ENCODE measurements around the gene ARL6IP4.

ARL6IP4 gene

DNA sequence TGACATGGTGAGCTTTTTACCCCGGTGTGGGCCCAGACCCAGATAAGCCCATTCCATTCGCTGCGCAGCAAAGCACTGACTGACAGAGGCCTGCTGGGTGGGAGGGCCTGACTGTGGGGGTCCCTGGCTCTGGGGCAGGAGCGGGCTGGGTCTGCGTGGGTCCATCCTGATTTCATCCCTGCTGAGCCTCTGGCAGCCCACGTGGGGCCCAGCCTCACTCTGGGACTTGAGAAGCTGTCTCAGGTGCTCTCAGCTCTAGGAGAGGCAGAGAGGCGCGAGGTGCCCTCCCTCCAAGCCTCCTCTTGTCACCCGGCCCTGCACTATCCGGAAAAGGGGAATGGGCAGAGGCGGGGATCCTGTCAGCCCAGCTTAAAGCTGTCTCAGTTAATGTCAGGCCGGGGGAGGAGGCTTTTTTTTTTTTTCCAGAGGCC lies 15.1 kb upstream of the ARL6IP4 start:
- no peak for DNase-seq (ENCODE audit: low read depth)
- TF ChIP-seq, protein P1, sequence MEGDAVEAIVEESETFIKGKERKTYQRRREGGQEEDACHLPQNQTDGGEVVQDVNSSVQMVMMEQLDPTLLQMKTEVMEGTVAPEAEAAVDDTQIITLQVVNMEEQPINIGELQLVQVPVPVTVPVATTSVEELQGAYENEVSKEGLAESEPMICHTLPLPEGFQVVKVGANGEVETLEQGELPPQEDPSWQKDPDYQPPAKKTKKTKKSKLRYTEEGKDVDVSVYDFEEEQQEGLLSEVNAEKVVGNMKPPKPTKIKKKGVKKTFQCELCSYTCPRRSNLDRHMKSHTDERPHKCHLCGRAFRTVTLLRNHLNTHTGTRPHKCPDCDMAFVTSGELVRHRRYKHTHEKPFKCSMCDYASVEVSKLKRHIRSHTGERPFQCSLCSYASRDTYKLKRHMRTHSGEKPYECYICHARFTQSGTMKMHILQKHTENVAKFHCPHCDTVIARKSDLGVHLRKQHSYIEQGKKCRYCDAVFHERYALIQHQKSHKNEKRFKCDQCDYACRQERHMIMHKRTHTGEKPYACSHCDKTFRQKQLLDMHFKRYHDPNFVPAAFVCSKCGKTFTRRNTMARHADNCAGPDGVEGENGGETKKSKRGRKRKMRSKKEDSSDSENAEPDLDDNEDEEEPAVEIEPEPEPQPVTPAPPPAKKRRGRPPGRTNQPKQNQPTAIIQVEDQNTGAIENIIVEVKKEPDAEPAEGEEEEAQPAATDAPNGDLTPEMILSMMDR (IDR thresholded peaks at IDR 0.05; ENCODE audit: insufficient read depth, low read depth, low read length, missing control alignments), result no peak
- peak overlapping the region; percentile 78 for H3K4me3 ChIP-seq (ENCODE audit: low read length)

DNA sequence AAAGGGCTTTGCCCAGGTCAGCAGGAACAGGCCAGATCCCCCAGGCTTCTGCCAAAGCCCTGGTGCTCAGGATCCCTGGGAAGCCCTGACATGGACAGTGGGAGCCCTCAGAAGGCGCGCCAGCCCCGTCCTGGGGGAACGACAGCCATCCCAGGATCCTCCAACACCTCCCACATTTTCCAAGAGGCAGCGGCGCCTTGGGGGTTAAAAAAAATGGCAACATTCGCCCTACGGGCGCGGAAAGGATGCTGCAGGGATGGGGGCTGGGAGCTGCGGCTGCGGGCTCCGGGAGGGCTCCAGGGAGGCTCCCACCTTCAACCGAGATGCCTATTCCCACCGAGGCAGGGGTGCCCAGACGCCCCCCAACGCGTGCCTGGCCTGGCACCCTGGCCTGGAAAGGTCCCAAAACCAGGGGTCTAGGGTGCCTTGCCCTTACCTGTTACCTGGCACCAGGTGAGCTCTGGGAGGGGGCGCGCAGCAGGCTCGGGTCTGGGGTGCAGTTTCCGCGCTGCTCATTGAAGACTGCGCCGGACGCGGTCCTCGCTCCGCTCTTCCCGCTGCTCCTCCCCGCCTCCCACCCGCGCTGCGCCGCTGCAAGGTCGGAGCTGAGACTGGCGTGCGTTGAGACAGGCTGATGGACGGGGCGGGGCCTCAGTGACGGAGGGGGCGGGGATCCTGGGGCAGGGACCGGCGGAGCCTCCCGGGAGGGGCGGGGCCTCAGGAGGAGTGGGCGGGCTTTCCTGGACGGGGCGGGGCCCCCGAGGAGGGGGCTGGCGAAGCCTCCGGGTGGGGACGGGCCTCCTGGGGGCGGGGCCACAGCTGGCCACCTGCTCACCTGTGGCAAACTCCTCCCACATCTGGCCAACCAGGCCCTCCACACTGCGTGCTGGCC lies 14.4 kb upstream of the ARL6IP4 start, which contains the start of gene ABCB9:
ABCB9 (minus strand) TSS at position 613 of the 892 bp plus-strand sequence. CDS start 6,228 bp downstream, outside the sequence.
- peak; percentile 97 for DNase-seq (ENCODE audit: low read depth)
- TF ChIP-seq, protein P1 (IDR thresholded peaks at IDR 0.05; ENCODE audit: insufficient read depth, low read depth, low read length, missing control alignments), result no peak
- peak within 1 kb of the TSS; percentile 78 for H3K4me3 ChIP-seq (ENCODE audit: low read length)

DNA sequence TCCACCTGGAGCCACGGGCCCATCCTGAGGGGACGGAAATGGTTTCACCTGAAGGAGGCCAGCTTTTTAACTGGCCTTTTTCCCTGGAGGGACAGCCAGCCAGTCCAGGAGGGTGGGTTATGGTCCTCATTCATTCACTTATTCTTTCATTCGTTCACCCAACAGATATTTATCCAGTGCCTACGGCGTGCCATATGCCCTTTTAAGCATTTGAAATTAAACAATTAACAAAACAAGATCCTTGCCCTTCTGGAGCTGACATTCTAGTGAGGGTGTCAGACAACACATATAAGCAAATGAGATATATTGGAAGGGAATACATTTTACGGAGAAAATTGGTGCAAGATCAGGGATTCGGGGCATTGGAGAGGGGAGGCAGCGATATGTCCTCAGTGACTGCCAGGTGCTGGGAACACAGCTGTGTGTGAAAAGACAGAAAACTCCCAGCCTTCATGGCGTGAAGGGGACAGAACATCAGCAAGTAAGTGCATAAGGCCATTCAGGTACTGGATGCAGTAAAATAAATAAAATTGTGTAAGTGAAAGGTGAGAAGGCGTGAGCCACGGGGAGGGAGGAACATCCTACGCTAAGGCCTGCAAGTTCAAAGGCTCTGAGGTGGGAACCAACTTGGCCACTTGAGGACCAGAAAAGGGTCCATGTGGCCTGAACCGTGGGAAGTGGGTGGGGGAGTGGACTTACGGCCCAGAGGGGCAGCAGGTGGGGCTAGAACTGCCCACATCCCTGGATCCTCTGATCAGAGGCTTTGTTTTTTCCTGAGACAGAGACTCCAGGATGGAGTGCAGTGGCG lies 13.5 kb upstream of the ARL6IP4 start:
- DNase-seq (ENCODE audit: low read depth), result no peak
- H3K4me3 ChIP-seq (ENCODE audit: low read length), result no peak overlapping the region
- TF ChIP-seq, protein P1 (IDR thresholded peaks at IDR 0.05; ENCODE audit: insufficient read depth, low read depth, low read length, missing control alignments), result no peak

DNA sequence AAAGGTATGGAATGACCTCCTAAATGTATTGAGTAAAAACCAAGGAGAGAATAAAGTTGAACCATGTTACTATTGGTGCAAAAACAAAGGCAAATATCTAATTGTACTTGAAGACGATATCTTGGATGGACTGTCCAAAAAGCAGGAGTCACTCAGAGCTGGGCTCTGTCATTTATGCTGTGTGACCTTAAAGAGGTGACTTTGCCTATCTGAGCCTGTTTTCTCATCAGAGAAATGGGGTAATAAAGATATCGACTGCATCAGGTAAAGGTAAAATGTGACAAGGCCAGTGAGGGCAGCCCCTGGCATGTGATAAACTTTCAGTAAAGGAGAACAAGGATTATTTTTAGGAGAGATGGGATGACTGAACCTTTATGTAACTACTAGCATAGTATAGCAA lies 12.4 kb upstream of the ARL6IP4 start:
- TF ChIP-seq, protein P1 (IDR thresholded peaks at IDR 0.05; ENCODE audit: insufficient read depth, low read depth, low read length, missing control alignments), result no peak
- no peak overlapping the region for H3K4me3 ChIP-seq (ENCODE audit: low read length)
- no peak for DNase-seq (ENCODE audit: low read depth)

DNA sequence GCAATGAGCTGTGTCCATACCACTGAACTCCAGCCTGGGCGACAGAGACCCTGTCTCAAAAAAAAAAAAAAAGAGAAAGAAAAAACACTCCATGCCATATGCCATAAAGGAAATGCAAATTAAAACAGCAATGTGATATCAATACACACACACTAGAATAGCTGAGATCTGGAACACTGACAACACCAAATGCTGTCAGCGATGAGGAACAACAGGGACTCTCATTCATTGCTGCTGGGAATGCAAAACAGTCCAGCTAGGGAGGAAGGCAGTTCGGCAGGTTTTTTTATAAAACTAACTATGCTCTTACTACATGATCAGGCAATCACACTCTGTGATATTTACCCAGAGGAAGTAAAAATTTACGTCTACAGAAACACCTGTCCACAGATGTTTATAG lies 10.8 kb upstream of the ARL6IP4 start:
- TF ChIP-seq, protein P1 (IDR thresholded peaks at IDR 0.05; ENCODE audit: insufficient read depth, low read depth, low read length, missing control alignments), result no peak
- no peak for DNase-seq (ENCODE audit: low read depth)
- H3K4me3 ChIP-seq (ENCODE audit: low read length), result no peak overlapping the region

DNA sequence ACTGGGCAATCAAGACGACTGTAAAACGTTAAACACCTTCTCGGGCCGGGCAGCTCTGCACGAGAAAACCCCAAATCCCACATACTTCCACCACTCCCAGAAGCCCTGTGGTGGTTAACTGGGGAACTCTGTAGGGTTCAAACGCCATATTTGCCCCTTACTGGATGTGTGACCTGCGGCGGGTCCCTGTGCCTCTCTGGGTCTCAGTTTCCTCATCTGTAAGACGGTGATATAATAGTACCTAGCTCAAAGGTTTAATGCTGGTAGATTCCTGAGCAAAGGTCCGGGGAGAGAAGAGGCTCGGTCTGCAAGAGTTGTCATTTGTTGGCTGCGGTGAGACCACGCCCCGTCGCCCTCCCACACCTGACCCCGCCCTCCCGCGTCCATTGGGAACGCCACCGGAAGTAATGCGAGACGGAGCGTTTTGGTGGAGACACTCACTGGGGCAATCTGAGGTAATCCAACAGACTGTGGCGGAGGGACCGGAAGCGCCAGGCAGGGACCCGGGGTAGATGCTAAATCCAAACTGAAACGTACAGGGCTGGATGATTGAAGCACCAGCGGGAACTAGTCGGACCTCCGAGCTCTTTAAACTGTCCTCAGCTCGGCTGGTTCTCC lies 6.1 kb upstream of the ARL6IP4 start:
- peak overlapping the region; percentile 96 for H3K4me3 ChIP-seq (ENCODE audit: low read length)
- TF ChIP-seq, protein P1 (IDR thresholded peaks at IDR 0.05; ENCODE audit: insufficient read depth, low read depth, low read length, missing control alignments), result no peak
- DNase-seq (ENCODE audit: low read depth), result peak; percentile 99

All from epithelial cell of esophagus (primary cell).